22Rv1 (cell line): ENCODE data around the gene SASH1.

Experiments
- CTCF ChIP-seq: fragments of 450-650 bp; IDR thresholded peaks from 2 replicates; pipeline ENCODE4 v1.5.1; 2017; ENCODE audit warnings: mild to moderate bottlenecking
- ZFX ChIP-seq: fragments of 450-650 bp; IDR thresholded peaks from 2 replicates; pipeline ENCODE4 v1.6.1; 2017; ENCODE audit warnings: antibody characterized with exemption, borderline replicate concordance

- TF ChIP-seq CTCF (no peak), ZFX (no peak)
Measured at GRCh38 chr6:148565321-148565926, 222.8 kb downstream of the SASH1 start.
